Measurements from ENCODE around the gene ZIM2. TPM values are rescaled to one million over a fixed set of nuclear protein-coding genes. Genes with fewer than 3 reads are reported as not detected.
A peak's percentile ranks its signal among the peaks of the same experiment; 100 is the strongest.

The ZIM2 gene
- 1 to 10 TPM in 1 of 2 donors, not detected in 1; 1.6 TPM for total RNA-seq

DNA sequence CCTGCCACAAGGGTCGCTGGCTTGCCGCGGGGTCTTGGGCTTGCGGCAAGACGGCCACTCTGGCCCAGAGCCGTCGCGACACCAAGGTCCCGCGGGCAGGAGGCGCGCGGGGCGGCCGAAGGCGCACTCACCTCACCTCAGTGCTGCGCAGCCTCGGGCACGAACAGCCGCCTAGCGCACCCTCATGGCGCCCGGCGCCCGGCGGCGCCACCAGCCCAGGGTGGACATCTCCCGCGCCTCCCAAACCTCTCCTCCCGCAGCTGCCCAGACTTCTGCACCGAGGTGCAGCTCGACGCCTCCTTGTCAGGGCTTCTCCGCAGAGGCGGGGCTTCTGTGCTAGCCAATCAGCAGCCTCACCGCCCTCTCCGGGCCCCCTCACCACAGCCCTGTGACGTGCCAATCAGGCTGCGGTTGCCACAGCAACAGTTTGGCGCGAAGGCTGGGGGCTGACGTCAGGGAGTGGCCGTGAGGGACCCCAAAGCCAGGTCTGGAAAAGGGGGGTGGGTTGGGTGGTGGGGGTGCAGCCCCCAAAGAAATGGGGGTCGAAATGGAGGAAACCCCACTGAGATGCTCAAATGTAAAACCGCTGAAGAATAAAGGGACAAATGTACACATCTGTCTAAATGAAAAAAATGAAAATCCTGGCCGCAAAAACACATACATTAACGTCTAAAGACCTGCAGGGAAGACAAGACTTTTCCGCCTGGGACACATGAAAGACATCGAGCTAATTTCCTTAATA, at the start of gene ZIM2, which contains the start of gene PEG3:
Gene ZIM2, minus strand, starts transcription at position 276 of the 742 bp plus-strand sequence. CDS start 16,449 bp downstream, outside the sequence.
Gene PEG3, minus strand, starts transcription at position 276 of the 742 bp plus-strand sequence. CDS start 16,071 bp downstream, outside the sequence.
- DNase-seq (peak; percentile 32 to 64 (median 56)), ATAC-seq (no peak)
- Histone ChIP-seq H3K27ac (peak within 1 kb of the TSS; percentile 32 to 89 (median 86)), H3K9me3 (no peaks in the 10 kb centered on the region), H3K4me1 (peaks cover 16% of the 10 kb centered on the region), H3K36me3 (replicated peaks in 1 of 2; ENCODE audit: insufficient read depth in 1 of 2, low read depth in 2 of 2) (no peaks in the 10 kb centered on the region), H3K27me3 (no peaks in the 10 kb centered on the region), H3K4me3 (peak within 1 kb of the TSS in 1 of 2 donors; percentile 4)
- 35 to 63% methylated on average over 30 to 49 of the region's 49 CpGs for WGBS, 2 donors
- intact Hi-C loops (cut with DNase I): no loop called here
- no peak for TF ChIP-seq POLR2A (IDR thresholded peaks at IDR 0.05)
- TF ChIP-seq CTCF (IDR thresholded peaks at IDR 0.05): no peak

GRCh38 chr19:56885173-56885985, 44.9 kb upstream of the ZIM2 start:
- no peak overlapping the region for H3K27ac ChIP-seq
- WGBS, 2 donors: 8 to 21% methylated on average over 8 to 14 of the region's 14 CpGs
- H3K4me1 ChIP-seq: no peaks in the 10 kb centered on the region
- ATAC-seq (no peak), DNase-seq (no peak)
- no peak overlapping the region for H3K4me3 ChIP-seq
- no peaks in the 10 kb centered on the region for H3K36me3 ChIP-seq (replicated peaks in 1 of 2; ENCODE audit: insufficient read depth in 1 of 2, low read depth in 2 of 2)
- no peak for TF ChIP-seq CTCF (IDR thresholded peaks at IDR 0.05)
- peaks cover 0 to 6% (median 0%) of the 10 kb centered on the region in 3 donors for H3K9me3 ChIP-seq
- intact Hi-C loops (cut with DNase I): no loop called here
- H3K27me3 ChIP-seq: no peaks in the 10 kb centered on the region

DNA sequence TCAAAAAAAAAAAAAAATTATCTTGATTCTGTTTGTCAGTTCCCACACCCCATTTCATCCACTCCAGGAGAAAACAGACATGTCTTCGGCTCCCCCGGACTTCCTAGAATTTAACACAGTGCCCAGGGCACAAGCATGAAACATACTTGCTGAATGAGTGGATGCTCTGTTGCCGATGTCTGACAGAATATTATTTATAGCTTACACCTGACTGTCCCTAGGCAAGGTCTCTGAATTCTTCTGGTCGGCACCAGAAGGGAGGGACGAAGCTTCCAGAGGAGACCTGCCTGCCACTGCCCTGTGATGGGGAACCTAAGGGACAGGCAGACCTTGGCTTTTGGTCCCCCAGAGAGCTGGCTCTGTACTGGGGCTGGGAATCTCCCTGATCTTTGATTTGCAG, 43.9 kb upstream of the ZIM2 start:
- H3K27ac ChIP-seq: no peak overlapping the region
- H3K27me3 ChIP-seq: no peaks in the 10 kb centered on the region
- 54 to 62% methylated on average over 5 of the region's 5 CpGs for WGBS, 2 donors
- DNase-seq (no peak), ATAC-seq (no peak)
- intact Hi-C loops (cut with DNase I): no loop called here
- TF ChIP-seq CTCF (IDR thresholded peaks at IDR 0.05) (no peak), POLR2A (IDR thresholded peaks at IDR 0.05) (no peak)
- H3K4me1 ChIP-seq: no peaks in the 10 kb centered on the region
- H3K4me3 ChIP-seq: no peak overlapping the region
- H3K9me3 ChIP-seq: peaks cover 0 to 6% (median 0%) of the 10 kb centered on the region in 3 donors
- no peaks in the 10 kb centered on the region for H3K36me3 ChIP-seq (replicated peaks in 1 of 2; ENCODE audit: insufficient read depth in 1 of 2, low read depth in 2 of 2)

DNA sequence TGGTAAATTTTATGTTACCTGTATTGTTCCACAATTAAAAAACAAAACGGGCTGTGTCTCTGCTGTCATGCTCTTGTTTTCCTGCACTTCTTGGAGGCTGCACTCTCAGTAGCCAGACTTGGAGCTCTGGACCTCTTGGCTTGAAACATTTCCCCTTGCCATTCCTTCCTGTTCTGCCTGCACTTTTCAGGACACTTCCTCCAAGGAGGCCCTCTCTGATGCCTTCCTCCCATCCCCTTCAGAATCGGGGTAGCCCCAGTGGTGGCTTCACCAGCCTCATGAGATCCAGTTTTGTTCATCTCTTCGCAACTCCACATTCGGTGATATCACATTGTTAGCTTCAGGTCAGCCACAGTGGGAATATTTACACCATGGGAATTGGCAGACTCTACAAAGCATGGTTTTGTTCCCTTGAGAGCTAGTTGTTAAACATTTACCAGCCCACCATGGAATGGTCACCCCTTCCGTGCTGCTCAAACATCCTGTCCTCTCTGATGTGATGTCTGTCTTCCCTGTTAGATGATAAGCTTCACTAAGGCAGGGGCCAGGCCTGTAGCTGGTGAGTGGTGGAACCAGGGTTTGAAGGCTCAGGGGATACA, 40.2 kb upstream of the ZIM2 start:
- intact Hi-C loops (cut with DNase I): no loop called here
- no peaks in the 10 kb centered on the region for H3K27me3 ChIP-seq
- ATAC-seq: no peak
- 32 to 37% methylated on average over 5 of the region's 5 CpGs for WGBS, 2 donors
- TF ChIP-seq POLR2A (IDR thresholded peaks at IDR 0.05): no peak
- TF ChIP-seq CTCF (IDR thresholded peaks at IDR 0.05): no peak
- DNase-seq: no peak
- no peak overlapping the region for H3K27ac ChIP-seq
- H3K4me1 ChIP-seq: no peaks in the 10 kb centered on the region
- no peak overlapping the region for H3K4me3 ChIP-seq
- no peaks in the 10 kb centered on the region for H3K36me3 ChIP-seq (replicated peaks in 1 of 2; ENCODE audit: insufficient read depth in 1 of 2, low read depth in 2 of 2)
- H3K9me3 ChIP-seq: peaks cover 0 to 10% (median 0%) of the 10 kb centered on the region in 3 donors
